ENCODE data around the gene BAIAP2.

Gene BAIAP2

DNA sequence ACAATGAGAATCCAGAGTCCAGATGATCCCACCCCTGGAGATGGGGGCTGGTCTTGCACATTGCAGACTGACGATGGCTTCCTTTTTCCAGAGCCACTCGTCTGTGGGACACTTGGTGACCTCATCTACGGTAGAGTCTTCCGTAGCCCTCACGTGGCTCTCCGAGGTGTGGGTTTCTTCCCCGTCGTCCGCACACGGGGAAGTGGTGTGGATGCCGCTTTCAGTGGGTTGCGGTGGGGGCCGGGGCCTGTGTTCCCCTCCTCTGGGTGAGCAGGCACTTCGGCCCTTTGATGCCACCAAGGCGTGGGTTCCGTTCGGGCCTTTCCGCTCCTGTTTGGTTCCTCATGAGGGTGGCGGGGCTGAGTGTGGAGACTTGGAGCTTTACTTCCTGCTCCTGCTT, 21.4 kb downstream of the BAIAP2 start:
- no peak for DNase-seq

DNA sequence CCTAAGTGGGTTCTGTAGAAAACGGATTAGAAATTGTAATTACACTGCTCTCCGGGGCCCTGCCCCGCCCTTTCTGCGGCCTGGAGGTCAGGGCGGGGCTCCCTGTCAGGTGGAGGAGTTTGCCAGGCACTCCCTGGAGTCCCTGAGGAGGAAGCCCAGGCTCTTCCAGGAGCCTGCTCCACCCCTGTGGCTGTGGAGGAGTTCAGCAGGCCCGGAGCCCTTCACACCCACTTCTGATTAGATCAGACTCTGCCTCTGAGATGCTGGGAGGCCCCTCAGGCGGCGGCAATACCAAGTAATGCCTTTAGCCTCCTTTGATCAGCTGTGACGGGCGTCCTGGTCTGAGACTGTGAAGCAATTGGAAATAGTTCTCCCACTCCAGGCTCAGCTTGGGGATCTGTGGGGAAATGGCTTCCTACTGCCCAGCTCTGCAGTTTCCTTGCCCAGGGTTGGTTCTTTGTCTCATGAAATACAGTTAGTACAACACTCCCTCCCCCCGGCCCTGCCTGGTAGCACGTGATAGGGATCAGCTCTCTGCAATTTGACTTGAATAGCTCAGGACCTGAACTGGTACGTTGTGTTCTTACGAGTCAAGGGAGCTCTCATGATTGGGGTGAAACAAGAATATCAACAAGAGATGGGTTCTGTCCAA, 22.3 kb downstream of the BAIAP2 start:
- DNase-seq = peak; percentile 76

DNA sequence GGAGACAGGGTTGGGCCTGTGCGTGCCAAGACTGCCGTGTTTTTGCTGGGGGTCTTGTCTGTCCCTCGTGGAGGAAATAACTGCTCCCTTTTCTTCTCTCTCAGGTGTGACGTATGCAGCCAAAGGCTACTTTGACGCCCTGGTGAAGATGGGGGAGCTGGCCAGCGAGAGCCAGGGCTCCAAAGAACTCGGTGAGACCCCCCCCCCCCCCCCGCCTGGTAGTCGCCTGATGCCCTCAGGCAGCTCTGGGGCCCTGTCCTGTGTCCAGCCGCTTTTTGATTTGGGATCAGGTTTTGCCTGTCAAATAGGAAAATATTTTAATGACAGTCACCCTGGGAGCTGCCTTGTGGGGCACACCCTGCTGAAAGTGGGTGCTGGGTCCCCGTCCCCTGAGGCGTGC, 22.8 kb downstream of the BAIAP2 start:
- DNase-seq = no peak

DNA sequence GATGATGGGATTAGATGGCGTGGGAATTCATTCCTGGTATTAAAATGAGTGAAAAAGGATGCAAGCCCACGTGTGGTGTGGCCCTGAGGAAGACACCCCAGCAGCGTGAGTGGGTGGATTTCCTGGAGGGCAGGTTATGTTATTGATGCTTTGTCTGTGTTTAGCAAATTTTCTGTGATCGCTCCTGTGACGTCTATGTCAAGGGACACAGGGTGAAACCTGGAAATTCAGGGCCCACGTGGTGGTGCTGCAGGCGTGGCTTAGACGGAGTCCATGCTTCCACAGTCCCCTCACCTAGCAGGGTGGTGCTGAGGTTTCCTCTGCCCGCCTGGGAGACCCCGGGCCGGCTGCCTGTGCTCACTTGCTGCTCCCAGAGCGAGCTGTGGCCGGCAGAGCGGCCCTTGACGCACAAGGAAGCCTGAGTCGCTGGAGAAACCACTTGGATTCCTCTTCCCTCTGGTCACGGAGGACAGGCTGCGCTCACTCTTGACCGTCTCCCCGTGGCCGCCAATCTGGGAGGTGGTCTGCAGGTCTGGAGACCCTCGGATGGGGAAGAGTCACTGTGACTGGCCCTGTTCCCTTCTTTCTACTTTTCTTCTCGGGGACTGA, 23.4 kb downstream of the BAIAP2 start:
- DNase-seq = no peak

DNA sequence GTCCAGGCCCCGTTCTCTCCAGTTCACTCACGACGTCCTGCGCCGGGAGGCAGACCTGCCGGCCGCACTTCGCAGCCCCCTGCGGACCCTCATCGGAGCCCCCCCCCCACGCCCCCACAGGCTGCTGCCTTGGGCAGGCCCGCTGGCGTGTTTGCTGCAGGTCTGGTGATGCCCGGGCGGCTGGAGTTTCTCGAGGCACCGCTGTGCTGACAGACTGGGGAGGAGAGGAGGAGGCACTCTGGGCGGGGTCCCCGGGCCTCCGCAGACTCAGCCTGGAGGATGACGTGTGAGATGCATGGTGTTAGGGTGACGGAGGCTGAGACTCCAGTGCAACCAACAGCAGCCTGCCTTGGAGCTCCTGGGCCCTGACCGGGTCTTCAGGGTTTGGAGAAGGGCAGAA, 24.1 kb downstream of the BAIAP2 start:
- no peak for DNase-seq

- no peak for DNase-seq
These were observed 25.5 kb downstream of the BAIAP2 start for GRCh38 chr17:81060416-81060815.

GRCh38 chr17:81061027-81061735, 26.2 kb downstream of the BAIAP2 start:
- DNase-seq = no peak

GRCh38 chr17:81062014-81062780, 27.2 kb downstream of the BAIAP2 start:
- no peak for DNase-seq

- no peak for DNase-seq
These were observed 28.4 kb downstream of the BAIAP2 start for GRCh38 chr17:81063106-81064093.

DNA sequence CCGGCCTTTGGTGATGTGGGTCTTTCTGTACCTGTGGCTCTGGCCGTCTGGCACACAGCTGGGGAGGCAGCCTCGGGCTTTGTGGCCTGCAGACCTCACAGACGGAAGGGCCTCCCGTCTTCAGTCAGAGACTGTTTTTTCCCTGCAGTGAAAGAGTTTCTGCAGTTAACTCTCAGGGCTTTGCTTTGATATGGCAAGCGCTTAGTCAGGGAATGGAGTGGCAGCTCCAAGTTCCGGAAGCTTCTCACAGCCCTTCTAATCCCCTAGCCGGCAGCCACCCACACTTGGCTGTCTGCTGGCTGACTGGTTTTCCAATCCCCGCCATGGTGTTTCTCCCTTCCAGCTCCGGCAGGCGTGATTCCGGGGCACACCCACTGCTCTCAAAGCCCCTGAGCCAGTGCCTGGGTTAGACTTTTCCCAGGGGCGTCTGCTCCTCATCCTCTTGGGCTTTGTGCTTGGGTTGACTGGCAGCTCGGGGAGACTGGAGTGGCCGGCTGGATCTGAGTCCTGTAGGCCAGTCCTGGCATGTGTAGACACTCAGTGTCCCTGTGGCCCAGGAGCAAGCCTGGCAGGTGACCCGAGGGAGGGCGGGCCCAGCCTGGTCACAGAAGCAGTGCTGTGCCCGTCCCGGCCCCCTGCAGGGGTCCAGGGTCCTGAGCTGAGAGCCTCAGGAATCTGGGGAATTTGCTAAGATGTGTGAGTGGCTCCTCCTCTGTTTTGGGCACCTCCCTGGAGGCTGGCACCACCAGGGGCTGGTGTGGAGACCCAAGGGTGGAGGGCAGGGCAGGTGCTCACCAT, 29.9 kb downstream of the BAIAP2 start:
- no peak for DNase-seq

- DNase-seq = no peak
These were observed 30.5 kb downstream of the BAIAP2 start for GRCh38 chr17:81065500-81065899.

GRCh38 chr17:81066072-81066471, 31.1 kb downstream of the BAIAP2 start:
- DNase-seq = no peak

DNA sequence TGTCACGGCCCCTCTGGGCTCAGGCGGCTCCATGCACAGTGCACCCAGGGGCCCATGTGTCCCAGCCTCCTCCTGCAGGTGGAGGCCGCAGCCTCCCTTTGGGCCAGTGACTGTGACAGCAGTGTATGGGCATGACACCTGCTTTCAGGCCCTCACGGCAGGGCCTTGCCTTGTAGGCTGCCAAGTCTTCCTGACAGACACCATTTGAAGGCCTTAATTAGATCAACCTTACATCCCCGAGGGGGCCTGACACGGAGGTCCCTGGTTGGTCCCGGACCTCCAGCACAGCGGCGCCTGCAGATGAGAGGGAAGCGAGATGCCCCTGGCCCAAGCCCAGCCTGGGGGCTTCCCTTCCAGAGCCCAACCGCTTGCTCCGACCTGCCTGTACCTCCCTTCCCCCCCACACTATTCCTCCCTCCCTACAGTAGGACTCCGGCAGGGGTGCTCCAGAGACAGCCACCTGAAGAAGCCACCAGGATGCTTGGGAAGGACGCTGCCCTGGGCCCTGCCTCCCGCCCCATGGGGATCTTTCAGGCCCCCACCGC, 31.9 kb downstream of the BAIAP2 start:
- no peak for DNase-seq

DNA sequence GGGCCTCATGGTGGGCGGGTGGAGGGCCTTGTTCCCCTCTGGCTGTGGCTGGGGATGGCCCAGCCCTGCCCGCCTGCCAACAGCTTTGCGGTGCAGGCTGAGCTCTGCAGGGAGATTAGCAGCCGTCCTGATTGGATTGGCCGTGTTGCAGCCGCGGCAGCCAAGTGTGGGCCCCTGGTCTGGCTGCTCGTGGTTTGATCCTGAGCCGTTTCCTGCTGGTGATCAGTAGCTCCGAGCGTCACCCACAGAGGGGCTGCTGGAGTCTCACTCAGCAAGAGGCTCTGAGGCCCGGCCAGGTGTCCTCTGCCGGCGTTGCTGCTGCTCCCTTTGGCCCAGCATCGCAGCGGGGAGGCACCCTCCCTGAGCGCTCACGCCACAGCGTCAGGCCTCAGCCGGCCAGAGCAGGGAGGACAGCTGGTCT, 32.5 kb downstream of the BAIAP2 start:
- peak; percentile 36 for DNase-seq

GRCh38 chr17:81068411-81069134, 33.6 kb downstream of the BAIAP2 start:
- DNase-seq = no peak

DNA sequence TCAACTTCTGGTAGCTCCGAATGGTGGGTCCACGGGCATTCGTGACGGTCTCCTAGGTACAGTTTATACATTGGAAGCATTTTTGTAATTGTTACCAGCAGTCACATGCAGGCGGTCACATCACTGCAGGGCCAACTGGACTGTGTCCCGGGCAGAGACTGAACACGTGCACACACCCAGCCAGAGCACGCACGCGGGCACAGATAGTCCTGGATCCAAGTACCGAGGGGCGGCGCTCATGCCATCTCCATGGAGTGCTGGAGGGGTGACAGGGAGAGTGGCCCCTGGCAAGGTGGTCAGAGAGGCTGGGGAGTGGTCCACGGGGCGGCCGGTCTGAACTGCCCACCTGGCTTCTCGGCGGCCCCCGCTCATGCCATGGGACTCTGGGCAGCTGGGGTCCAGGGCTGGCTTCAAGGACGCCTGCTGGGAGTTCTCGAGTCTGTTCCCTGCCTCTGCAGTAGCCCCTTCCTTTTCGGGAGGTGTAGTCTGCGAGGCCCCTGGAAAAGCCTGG, 34.2 kb downstream of the BAIAP2 start:
- DNase-seq = no peak

DNA sequence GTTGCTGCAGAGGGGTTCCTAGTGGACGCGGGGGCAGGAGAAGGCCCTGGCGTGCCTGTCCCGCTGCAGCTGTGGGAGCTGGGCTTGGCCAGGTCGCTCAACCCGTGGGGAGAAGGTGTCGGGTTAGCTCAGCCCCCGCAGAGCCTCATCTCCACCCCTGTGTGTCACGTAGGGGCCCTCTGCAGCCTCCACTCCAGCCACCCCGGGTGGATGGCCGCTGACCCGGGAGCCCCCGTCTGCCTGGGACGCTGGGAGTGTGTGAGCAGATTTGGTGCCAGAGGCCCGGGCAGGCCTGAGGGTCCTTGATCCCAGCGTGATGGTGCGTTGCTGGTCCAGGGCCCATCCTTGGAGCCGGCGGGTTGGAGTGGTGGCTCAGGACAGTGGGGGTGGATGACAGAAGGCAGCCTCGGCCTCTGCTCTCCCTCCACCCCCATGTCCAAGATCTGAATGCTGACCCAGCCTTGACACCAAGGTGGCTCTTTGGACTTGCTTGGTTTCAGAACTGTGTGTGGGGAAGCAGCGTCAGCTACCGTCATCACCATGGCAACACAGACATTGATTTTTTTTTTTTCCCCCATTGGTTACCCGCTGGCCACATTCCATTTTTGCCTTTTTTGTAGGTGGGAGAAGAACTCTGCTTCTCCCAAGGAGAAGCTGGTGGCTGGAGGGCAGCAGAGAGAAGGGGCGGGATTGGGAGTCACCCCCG, 35.7 kb downstream of the BAIAP2 start:
- DNase-seq = no peak

- no peak for DNase-seq
These were observed 37.1 kb downstream of the BAIAP2 start for GRCh38 chr17:81071761-81072741.

Data from hematopoietic multipotent progenitor cell treated with erythropoietin and hydrocortisone succinate and interleukin-3 and kit ligand, for 6 days (in vitro differentiated cells).